Stimulated activated naive CD8-positive, alpha-beta T cell treated with anti-CD3 and anti-CD28 coated beads, Interleukin-15, amount 100 ng/mL, for 72 hours (primary cell): ENCODE measurements around the gene TTC22.

Source experiments
- ATAC-seq: fragments of 150-1000 bp; cut with Tn5 transposase; 2 replicates; pipeline ENCODE4 v1.10.0; 2021; ENCODE audit warnings: mild to moderate bottlenecking, moderate library complexity
- DNase-seq, 2 donors: peaks; one replicate each; pipeline ENCODE4 v3.0.0; 2021 to 2022
- H3K27ac Mint-ChIP-seq, 2 donors: one replicate each; pipeline ENCODE4 v1.8.0; 2022; ENCODE audit warnings: mild to moderate bottlenecking in 2 of 2, mixed read lengths in 2 of 2, moderate library complexity in 2 of 2
- H3K27me3 Mint-ChIP-seq: one replicate; pipeline ENCODE4 v1.8.0; 2022; ENCODE audit warnings: mixed read lengths
- H3K4me1 Mint-ChIP-seq: one replicate; pipeline ENCODE4 v1.8.0; 2022; ENCODE audit warnings: mild to moderate bottlenecking, mixed read lengths
- H3K4me3 Mint-ChIP-seq, 2 donors: one replicate each; pipeline ENCODE4 v1.8.0; 2022; ENCODE audit warnings: mild to moderate bottlenecking in 2 of 2, mixed read lengths in 2 of 2, moderate library complexity in 1 of 2
- H3K9me3 Mint-ChIP-seq, 2 donors: one replicate each; pipeline ENCODE4 v1.8.0; 2022; ENCODE audit warnings: mixed read lengths in 2 of 2

TTC22 gene

GRCh38 chr1:54738244-54738643, 62.9 kb downstream of the TTC22 start:
- ATAC-seq, result no peak
- peak overlapping the region in 1 of 2 donors; percentile 25 for H3K27ac Mint-ChIP-seq

GRCh38 chr1:54736685-54737084, 64.4 kb downstream of the TTC22 start:
- peak overlapping the region in 1 of 2 donors; percentile 35 for H3K27ac Mint-ChIP-seq
- H3K9me3 Mint-ChIP-seq, result no peaks in the 10 kb centered on the region
- DNase-seq, result no peak
- no peaks in the 10 kb centered on the region for H3K4me1 Mint-ChIP-seq
- no peaks in the 10 kb centered on the region for H3K27me3 Mint-ChIP-seq
- no peak overlapping the region for H3K4me3 Mint-ChIP-seq
- no peak for ATAC-seq

More at GRCh38 chr1:54738244-54738643, 62.9 kb downstream of the TTC22 start:
- no peak for DNase-seq
- no peaks in the 10 kb centered on the region for H3K27me3 Mint-ChIP-seq
- no peaks in the 10 kb centered on the region for H3K4me1 Mint-ChIP-seq
- H3K4me3 Mint-ChIP-seq, result no peak overlapping the region
- H3K9me3 Mint-ChIP-seq, result no peaks in the 10 kb centered on the region
